Astrocyte (in vitro differentiated cells and primary cell): ENCODE results near the gene CDK9. TPM values are rescaled to one million over a fixed set of nuclear protein-coding genes. Genes with fewer than 3 reads are reported as not detected.

ENCODE experiments used
- DNase-seq: peaks from one replicate; pipeline ENCODE4 v3.0.0-alpha.2; 2010; ENCODE audit warnings: low read depth
- FAIRE-seq: peaks from 2 replicates; lab custom pipeline; 2011; peaks lifted over from hg19 to GRCh38; lab: Jason Lieb, UNC
- H2AFZ ChIP-seq: 2 replicates; pipeline ENCODE4 v1.6.0; 2012; ENCODE audit warnings: low read depth, low read length, inconsistent platforms
- H3K27ac ChIP-seq: 2 replicates; pipeline ENCODE4 v1.5.1; 2011; ENCODE audit warnings: low read depth, low read length, inconsistent platforms
- H3K27me3 ChIP-seq: 2 replicates; pipeline ENCODE4 v1.6.0; 2011; ENCODE audit warnings: low read length, inconsistent platforms; ENCODE audit not compliant: insufficient read depth
- H3K36me3 ChIP-seq: 2 replicates; pipeline ENCODE4 v1.5.1; 2011; ENCODE audit warnings: low read length, inconsistent platforms; ENCODE audit not compliant: insufficient read depth
- H3K4me1 ChIP-seq: 2 replicates; pipeline ENCODE4 v1.5.1; 2011; ENCODE audit warnings: low read length, inconsistent platforms; ENCODE audit not compliant: insufficient read depth
- H3K4me2 ChIP-seq: 2 replicates; pipeline ENCODE4 v1.6.0; 2012; ENCODE audit warnings: low read length, inconsistent platforms
- H3K4me3 ChIP-seq: 2 replicates; pipeline ENCODE4 v1.5.1; 2011; ENCODE audit warnings: low read depth, mild to moderate bottlenecking, low read length, inconsistent platforms; ENCODE audit not compliant: insufficient read depth
- H3K79me2 ChIP-seq: 2 replicates; pipeline ENCODE4 v1.6.0; 2012; ENCODE audit warnings: mild to moderate bottlenecking, low read length, inconsistent platforms; ENCODE audit not compliant: insufficient read depth
- H3K9ac ChIP-seq: 2 replicates; pipeline ENCODE4 v1.6.0; 2012; ENCODE audit warnings: mild to moderate bottlenecking, low read length, inconsistent platforms
- H3K9me3 ChIP-seq: 2 replicates; pipeline ENCODE4 v1.5.1; 2012; ENCODE audit warnings: low read depth, mild to moderate bottlenecking, low read length, inconsistent platforms; ENCODE audit not compliant: insufficient read depth
- H4K20me1 ChIP-seq: 2 replicates; pipeline ENCODE4 v1.6.0; 2012; ENCODE audit warnings: low read length, inconsistent platforms; ENCODE audit not compliant: insufficient read depth
- H3K27ac Mint-ChIP-seq: one replicate; pipeline ENCODE4 v1.8.0; 2021; ENCODE audit warnings: mild to moderate bottlenecking, mixed read lengths; ENCODE audit not compliant: unreplicated experiment
- H3K27me3 Mint-ChIP-seq: one replicate; pipeline ENCODE4 v1.8.0; 2021; ENCODE audit warnings: low read depth, mixed read lengths; ENCODE audit not compliant: unreplicated experiment
- H3K36me3 Mint-ChIP-seq: one replicate; pipeline ENCODE4 v1.8.0; 2021; ENCODE audit warnings: low read depth, mixed read lengths; ENCODE audit not compliant: unreplicated experiment
- H3K4me1 Mint-ChIP-seq: one replicate; pipeline ENCODE4 v1.8.0; 2021; ENCODE audit warnings: low read depth, mixed read lengths; ENCODE audit not compliant: unreplicated experiment
- H3K4me3 Mint-ChIP-seq: one replicate; pipeline ENCODE4 v1.8.0; 2021; ENCODE audit warnings: mild to moderate bottlenecking, moderate library complexity, mixed read lengths; ENCODE audit not compliant: unreplicated experiment
- H3K9me3 Mint-ChIP-seq: one replicate; pipeline ENCODE4 v1.8.0; 2021; ENCODE audit warnings: mild to moderate bottlenecking, mixed read lengths; ENCODE audit not compliant: unreplicated experiment
- CTCF ChIP-seq: IDR thresholded peaks from 2 replicates; pipeline ENCODE4 v1.5.1; 2011; ENCODE audit warnings: low read depth, mild to moderate bottlenecking, inconsistent platforms, low read length, moderate library complexity; ENCODE audit not compliant: insufficient read depth
- EZH2 ChIP-seq: IDR thresholded peaks from 2 replicates; pipeline ENCODE4 v1.6.1; 2012; ENCODE audit warnings: mild to moderate bottlenecking, low read length, inconsistent platforms; ENCODE audit not compliant: insufficient read depth
- total RNA-seq: library from RNA; stranded (reverse); gene quantifications from 2 replicates; pipeline ENCODE4 v1.2.1, GENCODE V29; 2021

The CDK9 gene
- total RNA-seq, 1 donor from 2014 or later, result 71.7 TPM

GRCh38 chr9:127815512-127816361, 29.9 kb downstream of the CDK9 start:
- no peaks in the 10 kb centered on the region for H3K9me3 ChIP-seq
- no peak overlapping the region for H3K4me3 Mint-ChIP-seq
- no peak overlapping the region for H3K4me3 ChIP-seq
- no peak overlapping the region for H3K27ac ChIP-seq
- H3K27me3 ChIP-seq, result no peaks in the 10 kb centered on the region
- no peak overlapping the region for H3K4me2 ChIP-seq
- H3K27me3 Mint-ChIP-seq, result no peaks in the 10 kb centered on the region
- peaks cover 13% of the 10 kb centered on the region for H3K36me3 ChIP-seq
- peaks cover 1% of the 10 kb centered on the region for H3K4me1 Mint-ChIP-seq
- H4K20me1 ChIP-seq, result peaks cover 5% of the 10 kb centered on the region
- TF ChIP-seq EZH2, result no peak
- no peak for TF ChIP-seq CTCF
- no peaks in the 10 kb centered on the region for H3K4me1 ChIP-seq
- no peak overlapping the region for H3K9ac ChIP-seq
- DNase-seq (no peak), FAIRE-seq (no peak)
- no peak overlapping the region for H3K27ac Mint-ChIP-seq
- H3K36me3 Mint-ChIP-seq, result peaks cover 12% of the 10 kb centered on the region
- H3K79me2 ChIP-seq, result no peaks in the 10 kb centered on the region
- no peaks in the 10 kb centered on the region for H3K9me3 Mint-ChIP-seq
- H2AFZ ChIP-seq, result no peak overlapping the region

- no peaks in the 10 kb centered on the region for H3K27me3 ChIP-seq
- Mint-ChIP-seq H3K4me3 (no peak overlapping the region), H3K4me1 (peaks cover 1% of the 10 kb centered on the region), H3K27me3 (no peaks in the 10 kb centered on the region), H3K27ac (no peak overlapping the region), H3K9me3 (no peaks in the 10 kb centered on the region), H3K36me3 (peaks cover 12% of the 10 kb centered on the region)
- no peaks in the 10 kb centered on the region for H3K9me3 ChIP-seq
- no peak for TF ChIP-seq EZH2
- TF ChIP-seq CTCF, result no peak
- peaks cover 13% of the 10 kb centered on the region for H3K36me3 ChIP-seq
- no peak overlapping the region for H3K9ac ChIP-seq
- no peak overlapping the region for H3K4me2 ChIP-seq
- H3K27ac ChIP-seq, result no peak overlapping the region
- H3K4me1 ChIP-seq, result no peaks in the 10 kb centered on the region
- no peak overlapping the region for H3K4me3 ChIP-seq
- FAIRE-seq (no peak), DNase-seq (no peak)
- H2AFZ ChIP-seq, result no peak overlapping the region
- no peaks in the 10 kb centered on the region for H3K79me2 ChIP-seq
- peaks cover 5% of the 10 kb centered on the region for H4K20me1 ChIP-seq
These were observed 30.5 kb downstream of the CDK9 start for GRCh38 chr9:127816362-127816725.

GRCh38 chr9:127816728-127817127, 30.9 kb downstream of the CDK9 start:
- H3K4me2 ChIP-seq, result no peak overlapping the region
- Mint-ChIP-seq H3K27ac (no peak overlapping the region), H3K4me3 (no peak overlapping the region), H3K36me3 (peaks cover 12% of the 10 kb centered on the region), H3K9me3 (no peaks in the 10 kb centered on the region), H3K4me1 (peaks cover 1% of the 10 kb centered on the region), H3K27me3 (no peaks in the 10 kb centered on the region)
- peaks cover 5% of the 10 kb centered on the region for H4K20me1 ChIP-seq
- H3K79me2 ChIP-seq, result no peaks in the 10 kb centered on the region
- H3K27ac ChIP-seq, result no peak overlapping the region
- no peak overlapping the region for H3K9ac ChIP-seq
- no peaks in the 10 kb centered on the region for H3K9me3 ChIP-seq
- no peaks in the 10 kb centered on the region for H3K27me3 ChIP-seq
- TF ChIP-seq EZH2 (no peak), CTCF (no peak)
- no peaks in the 10 kb centered on the region for H3K4me1 ChIP-seq
- H3K4me3 ChIP-seq, result no peak overlapping the region
- H3K36me3 ChIP-seq, result peaks cover 12% of the 10 kb centered on the region
- FAIRE-seq, result no peak
- DNase-seq, result no peak
- H2AFZ ChIP-seq, result no peak overlapping the region
